Activated T-cell treated with anti-CD3 and anti-CD28 coated beads for 1 hour (primary cell): Measurements from ENCODE around the gene PITPNM3.

Experiments used
- DNase-seq: peaks from one replicate; pipeline ENCODE4 v3.0.0-alpha.2; 2020; ENCODE audit warnings: low read depth

The PITPNM3 gene

DNA sequence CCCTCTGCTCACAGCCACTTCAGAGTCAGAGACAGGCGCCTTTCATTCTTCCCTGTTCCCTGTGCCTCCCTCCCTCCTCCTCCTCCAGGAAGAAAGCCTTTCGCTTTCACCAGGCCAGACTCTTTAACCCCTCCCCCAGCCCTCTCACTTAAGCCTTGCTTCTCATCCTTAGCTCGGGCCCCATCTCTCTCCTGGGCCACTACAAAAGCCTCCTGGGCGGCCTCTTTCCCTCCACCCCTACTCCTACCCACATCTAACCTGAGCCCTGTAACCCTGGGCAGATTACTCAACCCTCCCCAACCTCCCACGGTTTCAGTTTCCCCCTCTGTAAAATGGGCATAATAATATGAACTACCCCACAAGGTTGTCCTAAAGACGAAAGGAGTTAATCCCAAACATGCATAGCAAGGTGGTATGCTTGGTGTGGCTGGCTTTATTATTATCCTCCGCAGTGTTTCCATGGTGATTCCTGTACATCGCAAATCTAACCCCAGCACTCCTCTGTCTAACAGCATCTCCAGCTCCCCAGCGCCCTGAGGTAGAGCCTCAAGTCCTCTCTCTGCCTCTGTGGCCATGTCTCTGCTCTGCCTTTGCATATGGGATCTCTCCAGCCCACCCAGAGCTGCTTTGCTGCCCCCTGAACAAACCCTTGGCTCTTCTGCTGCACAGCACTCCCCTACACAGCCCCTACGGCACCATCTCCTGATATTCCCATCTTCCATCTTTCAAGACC is 94.4 kb downstream of the PITPNM3 start:
- no peak for DNase-seq

DNA sequence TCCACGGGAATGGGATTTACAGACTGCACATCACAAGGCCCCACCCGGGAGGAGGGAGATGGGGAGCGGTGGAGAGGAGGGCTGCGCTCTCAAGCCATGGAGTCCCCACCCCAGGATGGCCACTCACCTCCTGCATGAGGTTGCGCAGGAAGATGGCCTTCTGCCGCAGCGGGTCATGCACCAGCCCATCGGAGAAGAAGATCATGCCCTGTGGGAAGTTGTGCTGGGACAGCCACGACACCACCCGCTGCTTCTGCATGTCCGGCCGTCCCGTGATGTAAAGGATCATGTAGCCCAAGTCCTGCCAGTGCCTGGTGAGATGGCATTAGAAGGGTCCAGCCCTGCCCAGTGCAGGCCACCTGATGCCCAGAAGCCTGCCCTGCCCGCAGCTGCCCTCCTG is 95.1 kb downstream of the PITPNM3 start:
- DNase-seq = no peak

DNA sequence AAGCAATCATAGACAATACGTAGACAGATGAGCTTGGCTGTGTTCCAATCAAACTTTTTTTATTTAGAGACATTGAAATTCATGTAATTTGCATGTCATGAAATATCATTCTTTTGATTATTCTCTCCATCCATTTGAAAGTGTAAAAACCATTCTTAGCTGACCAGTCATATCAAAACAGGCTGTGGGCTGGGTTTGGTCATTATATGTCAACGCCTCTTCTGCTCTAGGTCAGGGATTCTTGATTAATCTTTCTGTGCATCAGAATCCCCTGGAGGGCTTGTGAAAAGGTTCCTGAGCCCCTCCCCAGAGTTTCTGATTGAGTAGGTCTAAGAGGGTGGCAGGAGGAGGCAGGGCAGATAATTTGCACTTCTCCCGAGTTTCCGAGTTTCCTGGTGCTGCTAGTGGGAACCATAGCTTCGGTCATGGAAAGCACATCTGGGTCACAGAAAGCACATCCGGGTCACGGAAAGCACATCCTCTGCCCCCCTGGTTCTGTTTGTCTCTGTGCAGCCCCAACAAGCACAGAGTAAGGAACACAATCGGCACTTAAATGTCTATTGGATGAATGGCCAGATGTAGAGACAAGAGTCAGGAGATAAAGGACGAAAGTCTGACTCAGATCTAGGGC is 95.7 kb downstream of the PITPNM3 start:
- no peak for DNase-seq

DNA sequence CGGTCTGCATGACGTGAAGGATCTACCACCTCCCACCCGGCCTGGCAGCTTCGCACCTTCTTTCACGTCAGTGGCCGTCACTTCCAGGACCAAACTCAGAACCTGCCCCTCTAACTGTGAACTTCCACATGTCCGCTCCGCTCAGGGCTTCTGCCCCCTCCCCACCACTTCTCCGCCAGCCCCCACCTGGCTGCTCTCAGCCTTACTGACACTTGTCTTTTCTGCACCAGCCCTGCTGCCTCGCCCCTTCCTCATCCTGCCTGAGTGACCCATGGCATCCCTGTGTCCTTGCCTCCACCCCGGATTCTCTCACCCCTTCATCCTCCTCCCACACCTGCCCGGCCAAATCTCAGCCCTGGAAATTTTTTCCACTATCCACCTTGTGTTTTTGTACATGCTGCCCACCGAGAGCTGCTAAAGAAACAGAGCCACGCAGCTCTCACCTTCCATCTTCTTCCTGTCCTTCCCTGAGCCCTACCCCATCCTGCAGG is 97.8 kb downstream of the PITPNM3 start:
- DNase-seq = no peak

DNA sequence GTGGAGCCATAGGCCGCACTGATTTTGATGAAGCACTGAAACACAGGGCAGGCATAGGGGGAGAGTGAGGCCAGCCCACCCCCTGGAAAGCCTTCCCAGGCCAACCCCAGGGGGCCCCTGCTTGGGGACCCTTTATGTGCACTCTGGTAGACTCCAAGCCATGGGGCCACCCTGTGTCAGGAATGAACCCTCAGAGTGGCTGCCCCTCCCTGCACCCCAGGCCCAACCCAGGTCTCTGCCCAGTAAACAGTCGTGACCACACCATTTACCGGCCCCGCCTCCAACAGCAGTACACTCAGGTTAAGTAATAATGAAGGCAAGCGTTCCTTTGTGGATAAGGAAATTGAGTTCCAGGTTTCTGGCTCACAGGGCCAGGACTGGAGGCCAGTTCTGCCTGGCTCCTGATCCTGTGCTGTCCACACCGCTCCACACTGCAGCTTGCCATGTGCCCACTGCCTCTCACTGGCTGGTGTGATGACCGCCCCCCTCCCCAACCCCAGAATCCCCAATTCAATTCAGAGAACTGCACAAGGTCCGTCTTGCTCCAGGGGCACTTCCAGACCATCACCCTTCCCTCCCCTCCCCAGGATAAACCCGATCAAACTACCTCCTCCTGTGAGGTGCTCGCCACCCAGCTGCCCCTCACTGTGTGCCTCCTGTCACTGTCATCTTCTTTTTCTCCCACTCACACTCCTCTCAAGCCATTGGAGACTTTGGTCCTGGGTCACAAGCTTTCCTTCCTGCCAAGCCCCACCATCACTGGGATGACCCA is 98.5 kb downstream of the PITPNM3 start:
- DNase-seq = no peak

DNA sequence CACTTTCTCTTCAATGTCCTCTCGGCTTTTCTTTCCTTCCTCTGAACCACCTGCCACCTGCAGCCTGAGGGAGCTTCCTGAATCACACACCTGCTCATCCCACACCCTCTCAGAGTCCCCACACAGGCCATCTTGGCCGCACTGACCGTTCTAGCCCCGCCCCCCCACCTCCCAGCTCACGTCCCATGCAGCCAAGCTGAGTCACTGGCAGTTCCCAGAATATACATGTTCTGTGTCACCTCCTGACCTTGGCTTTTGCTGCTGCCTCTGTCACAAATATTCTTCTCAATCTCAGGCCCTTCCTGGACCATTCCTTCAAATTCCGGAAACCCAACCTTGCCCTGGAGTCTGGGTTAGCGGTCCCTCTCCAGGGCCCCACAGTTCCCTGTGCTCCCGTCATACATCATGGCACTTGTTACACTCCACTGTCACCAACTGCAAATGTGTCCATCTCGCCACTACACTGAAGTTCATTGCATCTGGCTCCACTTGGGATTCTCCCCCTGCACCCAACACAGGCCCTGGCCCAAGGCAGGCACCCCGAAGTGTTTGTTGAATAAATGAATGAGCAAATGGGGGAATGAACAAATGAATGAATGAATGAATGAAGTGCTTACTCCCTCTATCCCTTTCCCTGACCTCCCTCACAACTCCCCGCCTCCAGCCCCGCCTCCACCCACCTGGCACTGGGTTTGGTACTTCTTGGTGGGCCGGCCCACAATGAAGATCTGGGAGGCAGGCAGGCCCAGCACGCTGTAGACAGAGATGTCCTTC is 99.3 kb downstream of the PITPNM3 start:
- no peak for DNase-seq

DNA sequence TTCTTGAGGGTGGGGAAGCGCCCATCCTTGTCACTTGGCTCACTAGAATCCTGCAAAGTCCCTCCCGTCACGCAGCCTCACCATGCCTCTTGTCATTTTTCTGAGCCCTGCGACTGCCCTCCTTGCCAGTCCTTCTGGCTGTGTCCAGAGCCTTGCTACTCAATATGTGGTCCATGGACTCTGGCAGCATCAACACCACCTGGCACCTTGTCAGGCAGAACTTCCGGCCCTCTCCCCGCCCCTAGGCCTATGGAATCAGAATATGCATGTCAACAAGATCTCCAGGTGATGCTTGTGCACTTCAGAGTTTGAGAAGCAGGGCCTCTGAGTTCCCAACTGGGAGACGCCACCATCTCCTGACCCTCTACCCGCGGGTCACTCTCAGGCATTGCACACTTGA is 100.0 kb downstream of the PITPNM3 start:
- DNase-seq = no peak

DNA sequence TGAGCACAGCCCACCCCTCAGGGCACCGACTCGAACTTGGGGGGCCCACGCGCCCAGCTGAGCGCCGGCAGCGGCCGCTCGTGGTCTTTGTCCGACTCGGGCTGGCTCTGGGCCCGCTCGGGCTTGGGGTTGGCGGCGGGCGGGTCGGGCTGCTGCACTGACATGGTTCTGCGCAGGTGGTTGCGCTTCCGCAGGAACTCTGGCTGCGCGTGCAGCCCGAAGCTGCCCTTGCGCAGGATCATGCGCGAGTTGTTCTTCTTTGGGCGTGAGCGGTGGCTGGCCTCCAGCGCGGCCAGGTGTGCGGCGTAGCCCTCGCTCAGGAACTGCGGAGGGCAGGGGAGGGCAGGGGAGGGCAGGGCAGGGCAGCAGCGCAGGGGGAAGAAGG is 101.0 kb downstream of the PITPNM3 start:
- peak; percentile 32 for DNase-seq

DNA sequence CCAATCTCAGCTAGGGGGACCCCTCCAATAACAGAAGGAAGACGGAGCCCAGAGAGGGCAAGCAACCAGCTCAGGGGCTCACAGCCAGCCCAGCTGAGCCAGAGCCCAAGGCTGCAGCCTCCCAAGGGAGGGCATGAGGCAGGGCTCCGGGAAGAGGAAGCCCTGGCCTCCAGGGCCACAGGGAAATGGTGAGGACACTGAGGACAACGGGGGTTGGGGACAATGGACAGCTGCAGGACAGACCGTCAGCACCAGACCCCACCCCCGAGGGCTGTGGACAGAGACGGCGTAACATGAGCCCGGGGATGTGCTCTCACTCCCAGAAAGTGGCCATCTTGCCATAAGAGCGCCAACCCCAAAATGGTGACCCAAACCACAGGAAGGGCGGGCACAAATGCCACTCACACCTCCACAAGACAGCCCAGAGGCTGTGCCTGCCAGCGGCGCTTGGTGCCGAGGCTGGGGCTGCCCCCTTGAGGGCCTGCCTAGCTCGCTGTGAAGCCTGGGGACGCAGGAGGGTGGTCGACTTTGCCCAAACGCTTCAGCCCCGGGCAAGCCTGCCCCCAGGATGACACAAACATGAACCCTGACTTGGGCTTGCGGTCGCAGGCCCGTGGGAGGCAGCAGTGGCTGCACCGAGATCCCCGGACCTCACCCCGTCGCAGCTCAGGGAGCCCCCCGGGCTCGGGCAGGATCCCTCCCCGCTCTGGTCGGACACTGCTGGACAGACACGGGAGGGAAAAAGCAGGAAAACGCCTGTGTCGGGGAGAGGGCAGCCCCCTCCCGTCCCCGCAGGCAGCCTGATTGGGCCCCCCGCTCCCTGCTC is 101.6 kb downstream of the PITPNM3 start:
- DNase-seq = no peak

DNA sequence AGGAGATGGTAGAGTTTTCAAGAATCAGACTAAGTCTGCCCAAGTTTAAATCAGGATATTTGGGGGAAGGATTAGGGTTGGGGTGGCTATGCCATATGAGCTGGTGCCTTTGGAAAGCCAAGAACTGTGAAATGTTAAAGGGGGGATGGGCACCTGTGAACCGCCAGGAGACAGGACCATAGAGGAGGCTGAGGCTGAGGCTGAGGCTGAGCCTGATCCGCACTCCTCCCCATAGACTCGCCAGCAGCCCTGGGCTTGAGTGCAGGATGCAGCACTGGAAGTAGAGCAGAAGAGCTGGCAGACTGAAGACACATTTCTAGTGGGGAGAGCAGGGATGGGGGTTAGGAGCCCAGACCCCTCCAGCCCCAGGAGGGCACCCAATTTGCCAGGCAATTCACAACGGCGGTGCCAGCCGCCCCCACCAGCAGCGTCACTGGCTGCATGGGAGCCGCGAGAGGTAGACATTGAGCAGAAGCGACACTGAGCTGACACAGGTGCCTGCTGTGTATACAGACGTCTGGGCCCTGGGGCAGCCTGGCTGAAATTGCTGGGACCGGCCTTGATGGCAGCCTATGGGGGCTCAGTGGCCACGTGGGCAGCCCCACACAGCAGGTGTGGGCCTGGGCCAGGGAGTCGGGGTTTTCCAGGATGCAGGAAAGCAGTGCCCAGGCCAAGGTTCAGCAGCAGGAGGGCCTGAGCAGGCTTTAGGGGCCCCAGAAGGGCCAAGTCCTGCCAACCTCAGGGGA is 102.9 kb downstream of the PITPNM3 start:
- DNase-seq = no peak

DNA sequence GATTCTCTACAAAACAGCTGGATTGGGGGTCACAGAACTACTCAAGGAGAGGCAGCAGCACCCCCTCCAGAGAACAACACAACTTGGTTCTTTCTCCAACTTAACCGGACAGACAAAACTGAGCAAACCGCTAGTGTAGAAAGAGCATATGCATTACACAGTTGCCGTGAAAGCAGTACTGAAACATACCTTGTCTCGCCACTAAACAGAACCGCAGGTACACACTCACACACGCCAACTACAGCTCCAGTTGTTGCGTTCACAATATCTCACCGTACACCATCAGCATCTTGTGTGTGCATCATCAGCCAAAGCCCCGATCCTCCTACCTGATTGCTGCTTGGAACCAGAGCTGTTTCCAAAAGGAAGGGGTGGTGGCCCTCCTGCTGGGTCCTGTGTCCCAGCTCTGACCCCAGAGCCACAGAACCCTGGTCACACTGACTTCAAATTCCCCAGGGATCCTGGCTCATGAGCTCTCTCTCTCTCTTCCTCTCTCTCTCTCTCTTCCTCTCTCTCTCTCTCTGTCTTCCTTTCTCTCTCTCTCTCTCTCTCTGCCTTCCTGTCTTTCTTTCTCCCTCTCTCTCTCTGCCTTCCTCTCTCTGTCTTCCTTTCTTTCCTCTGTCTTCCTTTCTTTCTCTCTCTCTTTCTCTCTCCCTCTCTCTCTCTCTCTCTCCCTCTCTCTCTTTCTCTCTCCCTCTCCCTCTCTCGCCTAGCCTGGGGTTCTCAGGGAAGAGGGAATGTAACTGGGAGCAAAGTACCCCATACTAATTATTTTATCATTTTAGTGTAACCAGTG is 103.7 kb downstream of the PITPNM3 start:
- no peak for DNase-seq

DNA sequence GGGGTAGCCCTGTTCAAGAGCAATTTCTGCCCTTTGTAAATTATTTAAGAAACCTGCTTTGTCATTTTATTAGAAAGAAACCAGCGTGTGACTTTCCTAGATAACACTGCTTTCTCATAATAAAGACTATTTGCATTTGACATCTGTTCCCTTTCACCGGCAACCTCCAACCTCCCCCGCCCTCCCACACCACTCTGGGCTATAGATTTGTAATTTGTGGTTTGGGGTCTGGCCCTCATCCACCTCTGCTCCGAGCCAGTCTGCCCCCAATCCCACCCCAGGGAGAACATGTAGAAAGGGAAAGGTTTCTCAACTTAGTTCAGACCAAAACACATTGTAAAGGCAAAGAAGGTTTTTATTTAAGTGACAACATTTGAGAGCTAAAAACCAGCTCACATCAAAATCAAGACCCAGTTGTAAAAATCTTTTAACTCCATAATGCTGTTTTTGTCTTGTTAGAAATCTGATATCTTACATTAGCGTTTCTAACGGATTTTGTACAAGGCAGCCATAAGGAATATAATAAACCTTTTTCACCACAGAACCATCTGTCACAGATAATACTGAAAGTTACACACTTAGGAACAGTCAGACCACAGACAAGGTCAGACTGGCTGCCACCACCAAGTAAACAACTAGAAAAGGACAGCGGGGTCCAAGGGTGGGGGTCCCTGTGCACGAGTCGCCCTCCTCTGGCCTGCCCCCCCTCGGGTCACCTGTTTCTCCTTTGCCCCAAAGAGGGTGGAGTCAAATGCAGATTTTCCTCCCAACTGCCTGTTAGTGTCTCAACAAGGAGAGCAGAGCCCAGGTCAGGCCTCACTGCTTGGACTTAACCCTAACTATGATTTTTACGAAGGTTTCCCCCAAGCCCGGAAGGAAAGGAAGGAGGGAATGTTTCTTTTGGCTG is 105.2 kb downstream of the PITPNM3 start:
- DNase-seq = no peak

DNA sequence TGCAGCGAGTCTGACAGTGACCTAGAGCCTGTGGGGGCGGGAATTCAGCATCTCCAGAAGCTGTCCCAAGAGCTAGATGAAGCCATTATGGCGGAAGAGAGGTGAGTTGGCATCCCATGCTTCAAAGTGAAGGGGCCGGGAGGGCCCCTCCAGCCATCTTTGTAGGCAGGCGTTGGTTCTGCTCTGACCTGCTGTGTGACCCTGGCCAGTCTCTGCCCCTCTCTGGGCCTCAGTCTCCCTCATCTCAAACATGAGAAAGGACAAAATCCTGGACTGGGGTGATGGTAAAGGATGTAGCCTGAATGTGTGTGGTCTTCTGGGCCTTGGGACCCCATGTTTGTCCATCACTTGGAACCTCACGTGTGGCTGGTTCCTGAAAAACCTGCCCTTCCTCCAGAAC is 107.0 kb downstream of the PITPNM3 start:
- DNase-seq = no peak

DNA sequence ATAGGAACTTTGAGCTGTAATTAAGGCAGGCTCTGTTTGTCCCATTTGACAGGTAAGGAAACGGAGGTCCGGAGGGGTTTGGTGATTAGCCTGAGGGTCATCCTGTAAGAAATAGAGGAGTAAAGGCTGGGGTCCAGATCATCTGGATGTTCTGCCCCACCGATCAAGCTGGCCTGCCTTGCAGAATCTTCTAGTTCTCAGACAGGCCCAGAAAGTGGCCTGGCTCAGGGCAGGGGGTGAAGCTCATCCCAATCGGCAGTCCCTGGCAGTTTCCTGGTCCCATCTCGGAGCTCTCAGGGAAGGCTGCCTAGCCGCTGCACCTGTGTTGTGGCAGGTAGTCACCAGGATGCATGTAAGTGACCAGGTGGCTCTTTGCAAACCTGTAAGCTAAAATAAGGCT is 107.9 kb downstream of the PITPNM3 start:
- DNase-seq = no peak

DNA sequence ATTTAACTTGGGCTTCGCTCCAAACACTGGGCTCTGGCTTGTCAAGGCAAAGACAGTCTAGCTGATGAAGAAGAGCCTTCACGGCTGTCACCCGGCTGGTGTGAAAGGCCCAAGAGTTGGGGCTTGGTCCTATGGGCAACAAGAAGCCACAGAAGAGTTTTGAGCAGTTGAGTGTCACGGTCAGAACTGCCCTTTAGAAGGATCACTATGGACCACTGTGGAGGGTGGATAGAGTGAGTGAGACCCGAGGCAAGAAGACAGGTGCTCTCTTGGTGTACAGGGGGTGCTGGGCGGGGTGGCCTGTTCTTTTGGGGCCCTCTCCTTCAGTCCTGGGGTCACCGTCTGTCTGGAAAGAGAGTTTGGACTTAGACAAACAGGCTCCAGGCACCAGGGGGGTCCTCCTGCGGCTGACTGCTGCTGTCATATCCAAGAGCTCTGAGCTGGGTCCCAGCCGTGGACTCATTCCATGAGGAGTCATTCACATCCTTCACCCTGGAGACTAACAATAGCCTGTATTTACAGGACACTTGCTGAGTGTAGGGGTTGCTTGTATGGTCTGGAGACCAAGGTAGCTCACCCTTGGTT is 109.7 kb downstream of the PITPNM3 start:
- DNase-seq = no peak

DNA sequence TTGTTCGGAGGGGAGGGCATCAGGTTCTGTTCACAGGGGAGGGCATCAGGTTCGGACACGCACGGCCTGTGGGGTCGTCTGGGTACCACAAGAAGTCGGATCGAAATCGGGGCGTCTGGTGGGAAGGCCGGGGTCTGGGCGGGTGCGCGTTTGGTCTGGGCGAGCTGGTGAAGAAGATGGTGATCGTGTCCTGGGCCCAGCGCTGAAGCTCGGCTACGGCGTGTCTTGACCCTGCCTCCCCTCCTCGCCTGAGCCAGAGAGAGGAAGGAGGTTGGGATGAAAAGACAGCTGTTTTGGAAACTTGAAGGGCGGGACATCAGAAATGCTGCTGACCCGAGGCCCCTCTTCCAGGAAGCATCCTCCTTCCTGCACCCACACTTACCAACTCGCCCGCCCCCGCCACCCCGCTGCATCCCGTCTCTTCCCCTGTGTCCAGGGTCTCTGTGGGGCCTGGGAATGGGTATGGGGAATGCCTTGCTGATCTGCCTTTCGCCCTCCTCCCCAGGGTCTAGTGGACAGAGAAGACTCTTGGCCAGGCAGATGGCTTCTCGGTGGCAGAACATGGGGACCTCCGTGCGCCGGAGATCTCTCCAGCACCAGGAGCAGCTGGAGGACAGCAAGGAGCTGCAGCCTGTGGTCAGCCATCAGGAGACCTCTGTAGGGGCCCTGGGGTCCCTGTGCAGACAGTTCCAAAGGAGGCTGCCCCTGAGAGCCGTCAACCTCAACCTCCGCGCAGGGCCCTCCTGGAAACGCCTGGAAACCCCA is 111.6 kb downstream of the PITPNM3 start:
- DNase-seq = no peak

DNA sequence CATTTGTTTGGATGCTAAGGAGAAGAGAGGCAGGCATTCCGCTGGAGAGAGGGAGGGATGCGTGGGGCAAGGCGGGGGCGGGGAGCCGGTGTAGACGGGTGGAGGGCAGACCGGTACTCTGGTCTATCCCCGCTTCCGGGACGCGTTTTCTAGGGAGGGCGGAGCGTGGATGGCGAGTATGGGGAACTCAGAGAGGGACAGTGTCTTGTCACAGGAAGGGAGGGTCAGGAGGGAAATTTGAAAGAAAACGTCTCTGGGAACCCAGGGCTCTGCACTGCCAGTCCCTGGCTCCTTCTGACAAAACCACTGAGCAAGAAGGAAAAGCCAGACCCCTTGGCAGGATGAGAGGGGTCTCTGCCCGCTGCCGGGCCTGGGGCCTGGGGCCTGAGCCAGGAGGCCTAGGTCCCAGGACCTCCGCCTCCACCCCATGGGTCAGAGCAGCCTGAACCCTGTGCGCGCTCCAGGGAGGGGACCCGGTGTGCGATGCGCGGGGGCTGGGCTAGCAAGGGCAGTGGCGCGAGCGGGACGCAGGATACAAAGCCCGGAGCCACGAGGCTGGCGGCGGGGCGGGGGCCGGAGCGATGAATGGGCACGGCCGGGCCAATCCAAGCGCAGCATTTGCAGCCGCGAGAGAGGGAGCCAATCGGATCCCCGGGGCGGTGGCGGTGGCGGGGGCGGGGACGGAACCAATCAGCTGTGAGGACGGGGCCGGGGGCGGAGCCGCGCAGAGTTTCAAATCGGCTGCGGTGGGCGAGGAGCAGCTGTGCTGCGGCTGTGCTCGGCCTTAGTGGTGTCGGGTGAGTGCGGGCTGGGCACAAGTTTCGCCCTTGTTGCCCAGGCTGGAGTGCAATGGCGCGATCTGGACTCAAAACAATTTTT is 112.4 kb downstream of the PITPNM3 start, which contains the start of gene PIMREG:
Gene PIMREG, plus strand, starts transcription at position 764 of the 879 bp plus-strand sequence. CDS start 656 bp downstream, outside the sequence.
- peak; percentile 91 for DNase-seq
